Measurements from ENCODE around the gene ZNF728.
"Not testable (repeated sequence)": the region's sequence is repeated elsewhere in the genome, so short reads cannot be mapped to it uniquely, and the experiment has no call there.

The ZNF728 gene

GRCh38 chr19:23002690-23003422 lies at the start of gene ZNF728:
Gene ZNF728, minus strand, starts transcription at chr19:23003176. Its CDS starts 146 bp downstream, at chr19:23003030.
- DNase-seq: no peak

DNA sequence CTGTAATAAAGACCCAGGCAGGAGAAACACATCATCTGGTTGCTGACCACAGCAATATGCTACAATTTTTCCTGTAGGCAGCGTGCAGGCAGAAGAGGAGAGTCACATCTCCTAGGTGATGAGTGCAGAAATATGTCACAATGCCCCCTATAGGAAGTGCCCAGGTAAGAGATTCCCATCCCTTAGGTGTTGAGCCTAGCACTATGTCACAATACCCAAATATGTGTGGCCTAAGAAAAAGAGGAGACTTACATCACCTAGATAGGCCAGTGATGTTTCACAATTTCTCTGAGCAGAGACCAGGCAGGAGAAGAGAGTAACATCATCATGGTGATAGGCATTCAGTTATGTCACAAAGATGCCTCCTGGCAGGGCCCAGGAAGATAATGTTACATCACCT lies 49.4 kb upstream of the ZNF728 start:
- no peak for DNase-seq

- no peak for DNase-seq
These were observed 46.3 kb upstream of the ZNF728 start for GRCh38 chr19:23049256-23049655.

DNA sequence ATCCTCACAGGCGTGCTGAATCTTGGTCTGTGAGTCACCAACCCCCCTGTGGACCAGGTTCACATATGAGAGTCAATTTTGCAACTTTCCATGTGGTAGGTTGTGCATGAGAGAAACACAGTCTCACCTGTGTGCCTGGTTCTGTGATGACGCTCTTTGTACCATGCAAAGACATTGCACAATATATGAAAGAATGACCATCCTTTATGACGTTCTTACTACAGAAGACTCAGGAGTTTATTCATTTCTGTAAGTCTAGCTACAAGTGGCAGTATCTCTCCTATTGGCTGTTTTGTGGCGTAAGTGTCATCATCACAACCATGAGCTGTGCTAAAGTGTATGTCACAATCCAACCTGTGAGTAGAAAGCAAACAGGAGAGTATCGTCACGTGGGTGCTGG lies 43.8 kb upstream of the ZNF728 start:
- no peak for DNase-seq

GRCh38 chr19:23033721-23034120 lies 30.7 kb upstream of the ZNF728 start:
- DNase-seq: no peak

DNA sequence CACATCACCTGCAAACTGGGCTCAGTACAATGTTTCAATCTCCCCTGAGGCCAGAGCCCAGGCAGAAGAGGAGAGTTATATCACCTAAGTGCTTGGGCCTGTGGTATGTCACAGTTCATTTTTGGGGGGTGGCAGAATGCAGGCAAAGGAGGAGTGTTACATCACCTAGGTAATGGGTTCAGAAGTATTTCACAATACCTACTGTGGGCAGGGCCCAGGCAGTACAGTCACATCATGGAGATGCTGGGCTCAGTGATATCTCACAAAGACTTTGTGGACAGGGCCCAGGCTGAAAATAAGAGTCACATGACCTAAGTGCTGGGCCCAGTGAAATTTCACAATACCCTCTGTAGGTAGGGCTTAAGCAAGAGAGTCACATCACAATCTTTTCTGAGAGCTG lies 12.7 kb upstream of the ZNF728 start:
- DNase-seq: no peak

DNA sequence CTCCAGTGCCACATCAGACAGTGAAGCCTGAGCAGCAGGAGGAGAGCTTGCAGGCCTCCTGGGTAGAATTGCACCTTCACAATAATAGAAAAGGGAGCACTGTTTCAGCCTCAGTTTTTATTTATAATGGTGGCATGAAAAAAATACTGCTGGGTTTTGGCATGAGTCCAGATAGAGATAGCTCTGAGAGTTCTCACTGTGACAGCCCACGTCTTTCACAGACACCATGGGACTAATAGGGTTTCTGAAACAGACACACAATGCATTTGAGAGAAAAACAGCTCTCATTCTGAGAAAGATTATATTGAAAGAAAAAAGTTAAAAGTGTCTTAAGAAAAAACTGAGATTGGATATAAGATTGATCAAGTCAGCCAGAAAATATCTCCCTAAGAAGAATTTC lies 8.0 kb downstream of the ZNF728 start:
- DNase-seq: not testable (repeated sequence)

DNA sequence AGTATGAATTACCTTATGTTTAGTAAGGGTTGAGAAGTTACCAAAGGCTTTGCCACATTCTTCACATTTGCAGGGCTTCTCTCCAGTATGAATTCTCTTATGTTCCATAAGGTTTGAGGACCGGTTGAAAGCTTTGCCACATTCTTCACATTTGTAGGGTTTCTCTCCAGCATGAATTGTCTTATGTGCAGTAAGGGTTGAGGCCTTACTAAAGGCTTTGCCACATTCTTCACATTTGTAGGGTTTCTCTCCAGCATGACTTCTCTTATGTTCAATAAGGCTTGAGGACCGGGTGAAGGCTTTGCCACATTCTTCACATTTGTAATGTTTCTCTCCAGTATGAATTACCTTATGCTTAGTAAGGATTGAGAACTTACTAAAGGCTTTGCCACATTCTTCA lies 26.7 kb downstream of the ZNF728 start:
- DNase-seq: no peak

- DNase-seq: not testable (repeated sequence)
These were observed 27.3 kb downstream of the ZNF728 start for GRCh38 chr19:22975546-22976136.

DNA sequence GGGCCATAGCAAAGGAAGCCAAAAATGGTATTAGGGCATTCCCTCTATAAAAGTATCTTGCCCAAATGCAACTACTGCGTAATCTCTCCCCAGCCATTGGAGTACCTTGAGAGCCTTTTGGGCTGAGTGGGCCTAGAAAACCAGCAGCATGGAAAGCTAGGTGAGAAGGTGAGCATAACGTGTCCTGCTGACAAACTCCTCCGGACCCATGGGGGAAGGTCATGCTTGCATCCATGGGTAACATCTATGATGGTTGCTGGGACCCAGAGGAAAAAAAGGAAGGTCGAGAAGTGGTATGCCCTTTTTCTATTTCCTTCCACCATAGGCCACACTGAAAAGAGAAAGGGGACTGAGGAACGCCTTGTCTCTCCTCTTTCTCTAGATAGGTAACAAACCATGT lies 57.4 kb downstream of the ZNF728 start:
- peak; percentile 22 for DNase-seq

DNA sequence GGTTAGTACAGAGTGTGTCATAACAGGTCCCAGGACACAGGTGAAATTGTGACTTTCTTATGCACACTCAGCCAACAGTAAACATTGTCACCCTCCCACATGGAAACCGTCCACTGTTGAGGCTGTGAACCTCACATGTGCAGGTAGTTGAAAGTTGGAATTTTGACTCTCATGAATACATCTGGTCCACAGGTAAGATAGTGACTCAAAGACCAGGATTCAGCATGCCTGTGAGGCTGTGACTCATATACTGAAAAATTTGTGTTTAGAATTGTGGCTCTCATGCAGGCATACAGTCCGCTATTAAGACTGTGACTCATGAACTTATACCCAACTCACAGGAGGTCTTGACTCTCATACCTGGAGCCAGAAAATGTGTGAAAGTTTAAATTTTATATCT lies 67.8 kb downstream of the ZNF728 start:
- DNase-seq: no peak

DNA sequence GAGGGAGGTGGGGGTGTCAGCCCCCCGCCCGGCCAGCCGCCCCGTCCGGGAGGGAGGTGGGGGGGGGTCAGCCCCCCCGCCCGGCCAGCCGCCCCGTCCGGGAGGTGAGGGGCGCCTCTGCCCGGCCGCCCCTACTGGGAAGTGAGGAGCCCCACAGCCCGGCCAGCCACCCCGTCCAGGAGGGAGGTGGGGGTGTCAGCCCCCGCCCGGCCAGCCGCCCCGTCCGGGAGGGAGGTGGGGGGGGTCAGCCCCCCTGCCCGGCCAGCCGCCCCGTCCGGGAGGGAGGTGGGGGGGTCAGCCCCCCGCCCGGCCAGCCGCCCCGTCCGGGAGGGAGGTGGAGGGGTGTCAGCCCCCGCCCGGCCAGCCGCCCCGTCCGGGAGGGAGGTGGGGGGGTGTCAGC lies 75.4 kb downstream of the ZNF728 start:
- DNase-seq: not testable (repeated sequence)

DNA sequence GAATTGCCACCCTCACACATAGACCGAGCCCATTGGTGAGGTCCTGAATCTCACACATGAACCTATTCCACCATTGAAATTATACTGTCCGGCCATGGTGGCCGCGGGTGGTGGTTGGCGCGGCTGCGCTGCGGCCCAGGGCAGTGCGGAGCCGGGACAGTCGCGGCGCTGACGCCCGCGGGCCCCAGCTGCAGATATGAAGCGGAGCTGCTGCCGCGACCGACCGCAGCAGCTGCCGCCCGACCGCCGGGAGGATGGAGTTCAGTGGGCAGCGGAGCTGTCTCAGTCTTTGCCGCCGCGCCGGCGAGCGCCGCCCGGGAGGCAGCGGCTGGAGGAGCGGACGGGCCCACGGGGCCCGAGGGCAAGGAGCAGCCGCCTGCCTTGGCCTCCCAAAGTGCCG lies 77.8 kb downstream of the ZNF728 start:
- not testable (repeated sequence) for DNase-seq
